ENCODE measurements around the gene HNRNPL. TPM values are rescaled to one million over a fixed set of nuclear protein-coding genes. Genes with fewer than 3 reads are reported as not detected.
A peak's percentile ranks its signal among the peaks of the same experiment; 100 is the strongest.

The HNRNPL gene
- total RNA-seq, 4 donors from 2014 or later = 88.3 to 172 (median 126) TPM

GRCh38 chr19:38836983-38837626 is 12.7 kb downstream of the HNRNPL start:
- peaks cover 69 to 77% of the 10 kb centered on the region in 2 donors for H3K4me1 ChIP-seq
- in situ Hi-C loops (cut with MboI; ENCODE audit: low sequenced_read_pairs in 4 of 4) = loop anchor here in 2 of 4 donors (10.0 to 25.0 kb wide), 3 partner anchors 68 to 450 kb away; partner anchors contain the start of genes ACTN4 (in 1 of the 2), GGN (in 1 of the 2) and SPRED3 (in 1 of the 2)
- intact Hi-C loops (cut with DNase I; ENCODE audit: low total_unique reads) = loop anchor here (10.0 kb wide), 2 partner anchors 402 to 568 kb away; partner anchors contain the start of genes RYR1 and ZFP36
- peaks cover 9 to 64% of the 10 kb centered on the region in 2 donors for H3K36me3 ChIP-seq
- no peak for TF ChIP-seq CTCF (IDR thresholded peaks at IDR 0.05 in 4 of 5, conservative IDR thresholded peaks at IDR 0.05 in 1 of 5)
- TF ChIP-seq POLR2A (IDR thresholded peaks at IDR 0.05) = no peak
- DNase-seq (peak in 1 of 2 donors; percentile 45), ATAC-seq (no peak)
- H3K27me3 ChIP-seq = no peaks in the 10 kb centered on the region
- H3K27ac ChIP-seq = peak overlapping the region; percentile 91 to 100 (median 98)
- no peak overlapping the region for H3K4me3 ChIP-seq
- no peaks in the 10 kb centered on the region for H3K9me3 ChIP-seq

GRCh38 chr19:38836159-38836982 is 13.4 kb downstream of the HNRNPL start:
- ATAC-seq (no peak), DNase-seq (no peak)
- intact Hi-C loops (cut with DNase I; ENCODE audit: low total_unique reads) = loop anchor here (10.0 kb wide), 2 partner anchors 402 to 568 kb away; partner anchors contain the start of genes RYR1 and ZFP36
- H3K27me3 ChIP-seq = no peaks in the 10 kb centered on the region
- no peaks in the 10 kb centered on the region for H3K9me3 ChIP-seq
- H3K27ac ChIP-seq = peak overlapping the region; percentile 91 to 100 (median 98)
- no peak overlapping the region for H3K4me3 ChIP-seq
- TF ChIP-seq CTCF (IDR thresholded peaks at IDR 0.05 in 4 of 5, conservative IDR thresholded peaks at IDR 0.05 in 1 of 5) = no peak
- no peak for TF ChIP-seq POLR2A (IDR thresholded peaks at IDR 0.05)
- H3K36me3 ChIP-seq = peaks cover 6 to 57% of the 10 kb centered on the region in 2 donors
- H3K4me1 ChIP-seq = peaks cover 62 to 71% of the 10 kb centered on the region in 2 donors
- in situ Hi-C loops (cut with MboI; ENCODE audit: low sequenced_read_pairs in 4 of 4) = loop anchor here in 2 of 4 donors (10.0 to 25.0 kb wide), 3 partner anchors 68 to 449 kb away; partner anchors contain the start of genes ACTN4 (in 1 of the 2), GGN (in 1 of the 2) and SPRED3 (in 1 of the 2)

GRCh38 chr19:38834590-38834989 is 15.2 kb downstream of the HNRNPL start:
- Histone ChIP-seq H3K36me3 (peaks cover 6 to 49% of the 10 kb centered on the region in 2 donors), H3K27me3 (no peaks in the 10 kb centered on the region), H3K4me3 (no peak overlapping the region), H3K9me3 (no peaks in the 10 kb centered on the region), H3K4me1 (peaks cover 64 to 66% of the 10 kb centered on the region in 2 donors), H3K27ac (peak overlapping the region; percentile 91 to 100 (median 98))
- no peak for ATAC-seq
- no peak for DNase-seq
- no peak for TF ChIP-seq CTCF (IDR thresholded peaks at IDR 0.05 in 4 of 5, conservative IDR thresholded peaks at IDR 0.05 in 1 of 5)
- no peak for TF ChIP-seq POLR2A (IDR thresholded peaks at IDR 0.05)
- in situ Hi-C loops (cut with MboI; ENCODE audit: low sequenced_read_pairs in 4 of 4) = loop anchor here in 2 of 4 donors (10.0 to 25.0 kb wide), 3 partner anchors 70 to 447 kb away; partner anchors contain the start of genes ACTN4 (in 1 of the 2), GGN (in 1 of the 2) and SPRED3 (in 1 of the 2)
- intact Hi-C loops (cut with DNase I; ENCODE audit: low total_unique reads) = loop anchor here (5.0 to 10.0 kb wide), 4 partner anchors 98 to 570 kb away; partner anchors contain the start of genes MRPS12, RYR1, SARS2 and ZFP36

- no peak for ATAC-seq
- H3K27me3 ChIP-seq = no peaks in the 10 kb centered on the region
- in situ Hi-C loops (cut with MboI; ENCODE audit: low sequenced_read_pairs in 4 of 4) = loop anchor here in 2 of 4 donors (10.0 to 25.0 kb wide), 3 partner anchors 71 to 447 kb away; partner anchors contain the start of genes ACTN4 (in 1 of the 2), GGN (in 1 of the 2) and SPRED3 (in 1 of the 2)
- no peak for DNase-seq
- no peak for TF ChIP-seq POLR2A (IDR thresholded peaks at IDR 0.05)
- TF ChIP-seq CTCF (IDR thresholded peaks at IDR 0.05 in 4 of 5, conservative IDR thresholded peaks at IDR 0.05 in 1 of 5) = no peak
- H3K4me1 ChIP-seq = peaks cover 63 to 64% of the 10 kb centered on the region in 2 donors
- intact Hi-C loops (cut with DNase I; ENCODE audit: low total_unique reads) = loop anchor here (5.0 to 10.0 kb wide), 4 partner anchors 98 to 571 kb away; partner anchors contain the start of genes MRPS12, RYR1, SARS2 and ZFP36
- no peaks in the 10 kb centered on the region for H3K9me3 ChIP-seq
- H3K27ac ChIP-seq = peak overlapping the region; percentile 91 to 100 (median 98)
- H3K4me3 ChIP-seq = no peak overlapping the region
- peaks cover 6 to 44% of the 10 kb centered on the region in 2 donors for H3K36me3 ChIP-seq
Measured at GRCh38 chr19:38834104-38834490, 15.7 kb downstream of the HNRNPL start.
